Gastroesophageal sphincter (tissue), 4 donors: Measurements from ENCODE around the gene MAML3. TPM values are rescaled to one million over a fixed set of nuclear protein-coding genes. Genes with fewer than 3 reads are reported as not detected.
A peak's percentile ranks its signal among the peaks of the same experiment; 100 is the strongest.

Experiments used
- ATAC-seq: fragments of 150-250 bp; one replicate; pipeline ENCODE4 v1.9.1; 2016; ENCODE audit warnings: mild to moderate bottlenecking, moderate library complexity
- H3K27ac ChIP-seq, 4 donors: fragments of 200-600 bp; sonication (generic) in 3 of 4; 1 replicate in 3 of 4; 2 replicates in 1 of 4; pipeline ENCODE4 v1.5.1; 2016 to 2019
- H3K27me3 ChIP-seq: fragments of 200-600 bp; sonication (generic); one replicate; pipeline ENCODE4 v1.5.1; 2019
- H3K36me3 ChIP-seq, 2 donors: fragments of 200-600 bp; sonication (generic); one replicate each; pipeline ENCODE4 v1.5.1; 2019; ENCODE audit warnings: control low read depth in 1 of 2
- H3K4me1 ChIP-seq, 3 donors: fragments of 200-600 bp; sonication (generic); 1 replicate in 2 of 3; 2 replicates in 1 of 3; pipeline ENCODE4 v1.5.1; 2016 to 2019; ENCODE audit warnings: control low read depth in 2 of 3
- H3K4me3 ChIP-seq, 2 donors: fragments of 200-600 bp; sonication (generic); one replicate each; pipeline ENCODE4 v1.5.1; 2019; ENCODE audit warnings: mild to moderate bottlenecking in 1 of 2, moderate library complexity in 1 of 2
- H3K9me3 ChIP-seq, 3 donors: fragments of 200-600 bp; sonication (generic); one replicate each; pipeline ENCODE4 v1.5.1; 2017 to 2019; ENCODE audit warnings: control low read depth in 2 of 3
- CTCF ChIP-seq, 4 experiments: fragments of 200-600 bp in 2 of 4; fragments of 450-650 bp in 2 of 4; sonication (generic) in 1 of 4; IDR thresholded peaks; one replicate each; pipeline ENCODE4 v1.5.1; 2017 to 2019; ENCODE audit warnings: antibody characterized with exemption in 4 of 4, mild to moderate bottlenecking in 2 of 4, moderate library complexity in 2 of 4
- EP300 ChIP-seq: sonication (generic); formaldehyde crosslinking; IDR thresholded peaks from one replicate; pipeline ENCODE4 v1.6.1; 2017; ENCODE audit warnings: antibody characterized with exemption, mild to moderate bottlenecking
- POLR2A ChIP-seq, 2 donors: fragments of 450-650 bp; IDR thresholded peaks; one replicate each; pipeline ENCODE4 v1.6.1; 2017; ENCODE audit warnings: antibody characterized with exemption in 2 of 2, mild to moderate bottlenecking in 2 of 2, moderate library complexity in 1 of 2
- POLR2AphosphoS5 ChIP-seq: sonication (generic); formaldehyde crosslinking; IDR thresholded peaks from one replicate; pipeline ENCODE4 v1.6.1; 2017; ENCODE audit warnings: antibody characterized with exemption
- WGBS, 2 donors: methylation state at CpG; one replicate each; pipeline ENCODE4 v1.1.5; 2018; ENCODE audit warnings: low coverage in 1 of 2; 5-methylcytosine and 5-hydroxymethylcytosine counted together
- total RNA-seq, 4 donors: library from RNA; depleted of rRNA; stranded (reverse); fragments of >200 nt; gene quantifications; one replicate each; pipeline ENCODE4 v1.1.0, GENCODE V29; 2016

Gene MAML3
- total RNA-seq, 4 donors from 2014 or later = 5.3 to 10.6 (median 9.3) TPM

- Histone ChIP-seq H3K27ac (peak overlapping the region in 3 of 4 donors; percentile 39 to 80 (median 40)), H3K27me3 (no peaks in the 10 kb centered on the region), H3K4me3 (no peak overlapping the region), H3K9me3 (no peaks in the 10 kb centered on the region), H3K36me3 (no peaks in the 10 kb centered on the region), H3K4me1 (peaks cover 8 to 57% (median 11%) of the 10 kb centered on the region in 3 donors)
- WGBS, 2 donors = 14 to 50% methylated on average over 4 to 5 of the region's 5 CpGs
- TF ChIP-seq POLR2A (IDR thresholded peaks at IDR 0.05) (no peak), EP300 (no peak), CTCF (IDR thresholded peaks at IDR 0.05) (no peak), POLR2AphosphoS5 (no peak)
- ATAC-seq = no peak
Observed at GRCh38 chr4:139913995-139914598, 239.9 kb downstream of the MAML3 start.

- H3K4me3 ChIP-seq = no peak overlapping the region
- H3K4me1 ChIP-seq = peaks cover 5 to 51% (median 8%) of the 10 kb centered on the region in 3 donors
- no peak for ATAC-seq
- WGBS, 2 donors = 31 to 65% methylated on average over 5 to 7 of the region's 8 CpGs
- TF ChIP-seq POLR2AphosphoS5 (no peak), POLR2A (IDR thresholded peaks at IDR 0.05) (no peak), CTCF (IDR thresholded peaks at IDR 0.05) (no peak), EP300 (no peak)
- no peaks in the 10 kb centered on the region for H3K27me3 ChIP-seq
- H3K9me3 ChIP-seq = no peaks in the 10 kb centered on the region
- H3K27ac ChIP-seq = peak overlapping the region in 3 of 4 donors; percentile 39 to 80 (median 40)
- H3K36me3 ChIP-seq = no peaks in the 10 kb centered on the region
Observed at GRCh38 chr4:139913398-139913990, 240.5 kb downstream of the MAML3 start.

- ATAC-seq = no peak
- no peaks in the 10 kb centered on the region for H3K9me3 ChIP-seq
- 67 to 79% methylated on average over 2 to 8 of the region's 8 CpGs for WGBS, 2 donors
- TF ChIP-seq CTCF (IDR thresholded peaks at IDR 0.05) = no peak
- TF ChIP-seq POLR2AphosphoS5 = no peak
- TF ChIP-seq POLR2A (IDR thresholded peaks at IDR 0.05) = no peak
- TF ChIP-seq EP300 = no peak
- no peaks in the 10 kb centered on the region for H3K27me3 ChIP-seq
- H3K36me3 ChIP-seq = no peaks in the 10 kb centered on the region
- peak overlapping the region in 2 of 4 donors; percentile 10 to 33 for H3K27ac ChIP-seq
- H3K4me1 ChIP-seq = peaks cover 5 to 45% (median 8%) of the 10 kb centered on the region in 3 donors
- H3K4me3 ChIP-seq = no peak overlapping the region
Observed at GRCh38 chr4:139912445-139912844, 241.5 kb downstream of the MAML3 start.

- no peak overlapping the region for H3K27ac ChIP-seq
- peaks cover under 1 to 40% (median 8%) of the 10 kb centered on the region in 3 donors for H3K4me1 ChIP-seq
- H3K27me3 ChIP-seq = no peaks in the 10 kb centered on the region
- no peak overlapping the region for H3K4me3 ChIP-seq
- ATAC-seq = no peak
- WGBS, 2 donors = 84 to 96% methylated on average over 3 of the region's 3 CpGs
- TF ChIP-seq CTCF (IDR thresholded peaks at IDR 0.05) = no peak
- TF ChIP-seq POLR2AphosphoS5 = no peak
- TF ChIP-seq POLR2A (IDR thresholded peaks at IDR 0.05) = no peak
- no peak for TF ChIP-seq EP300
- no peaks in the 10 kb centered on the region for H3K9me3 ChIP-seq
- no peaks in the 10 kb centered on the region for H3K36me3 ChIP-seq
Observed at GRCh38 chr4:139910106-139910505, 243.9 kb downstream of the MAML3 start.
